Measurements from ENCODE around the gene ELK3.

The ELK3 gene

DNA sequence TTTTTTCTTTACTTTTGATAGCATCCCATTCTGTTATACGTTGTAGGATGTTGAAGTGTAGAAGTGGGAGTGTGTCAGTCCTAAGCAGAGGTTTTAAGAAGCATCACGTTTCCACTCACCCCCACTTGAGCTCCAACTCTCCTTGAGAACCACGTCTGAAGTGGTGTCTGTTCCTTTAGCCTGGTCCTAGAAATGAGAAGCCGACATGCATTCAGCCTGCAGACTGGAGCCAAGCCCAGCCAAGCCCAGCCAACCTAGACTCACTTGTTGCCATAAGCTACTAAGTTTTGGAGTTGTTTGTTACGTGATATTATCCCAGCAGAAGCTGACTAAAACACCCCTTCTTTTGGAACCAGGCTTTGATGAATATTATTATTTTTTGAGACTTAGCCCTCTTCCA is 4.4 kb upstream of the ELK3 start:
- no peak for DNase-seq (ENCODE audit: low read depth)

DNA sequence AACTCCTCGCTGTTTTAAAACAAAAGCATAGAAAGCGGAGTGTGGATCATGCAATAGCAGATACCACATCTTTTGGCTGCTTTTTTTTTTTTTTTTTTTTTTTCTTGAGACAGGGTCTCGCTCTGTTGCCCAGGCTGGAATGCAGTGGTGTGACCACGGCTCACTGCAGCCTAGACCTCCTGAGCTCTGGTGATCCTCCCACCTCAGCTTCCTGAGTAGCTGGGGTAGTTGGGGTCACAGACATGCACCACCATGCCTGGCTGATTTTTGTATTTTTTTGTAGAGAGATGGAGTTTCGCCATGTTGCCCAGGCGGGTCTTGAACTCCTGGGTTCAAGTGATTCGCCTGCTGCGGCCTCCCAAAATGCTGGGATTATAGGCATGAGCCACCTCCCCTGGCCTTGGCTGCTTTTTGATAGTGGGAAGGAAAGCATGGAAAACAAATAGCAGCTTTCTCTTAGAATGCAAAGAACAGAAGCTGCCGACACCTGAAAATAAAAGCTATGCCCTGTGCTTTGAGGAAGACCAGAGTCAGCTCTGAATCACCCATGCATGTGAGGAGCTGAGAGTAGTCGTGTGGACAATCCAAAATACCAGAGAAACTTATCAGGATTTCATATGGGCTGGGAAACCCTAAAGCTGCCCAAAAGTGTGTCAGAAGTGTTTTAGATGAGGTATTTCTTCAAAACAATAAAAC is 3.6 kb upstream of the ELK3 start:
- DNase-seq (ENCODE audit: low read depth), result no peak

DNA sequence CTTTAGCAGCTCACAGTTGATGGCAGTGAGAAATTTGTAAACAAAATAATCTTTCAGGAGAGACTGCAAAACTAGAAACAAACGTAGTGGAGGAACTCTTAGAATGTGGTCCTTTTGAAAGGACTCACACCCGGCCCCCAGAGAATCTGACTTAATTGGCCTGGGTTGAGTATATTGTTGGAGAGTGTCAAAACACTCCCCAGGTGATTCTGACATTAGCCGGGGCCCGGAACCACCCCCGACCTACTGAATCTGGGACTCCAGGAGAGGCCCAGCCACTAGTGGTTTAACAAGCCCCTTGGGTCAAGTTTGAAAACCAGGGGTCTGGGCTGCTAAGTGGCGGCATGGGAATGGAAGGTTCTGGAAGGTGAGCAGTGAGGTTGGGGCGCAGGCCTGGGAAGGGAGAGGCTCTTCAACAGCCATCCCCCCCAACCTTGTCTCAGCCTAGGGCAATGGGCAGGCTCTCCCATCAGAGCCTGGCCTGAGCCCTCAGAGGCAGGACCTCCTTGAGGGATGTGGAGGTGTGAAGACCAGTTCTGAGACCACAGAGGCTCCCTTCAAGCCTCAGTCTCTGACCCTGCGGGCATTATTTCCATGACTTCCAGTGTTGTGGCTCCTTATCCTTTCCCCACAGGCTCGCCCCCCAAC is 1.1 kb upstream of the ELK3 start:
- DNase-seq (ENCODE audit: low read depth), result no peak

DNA sequence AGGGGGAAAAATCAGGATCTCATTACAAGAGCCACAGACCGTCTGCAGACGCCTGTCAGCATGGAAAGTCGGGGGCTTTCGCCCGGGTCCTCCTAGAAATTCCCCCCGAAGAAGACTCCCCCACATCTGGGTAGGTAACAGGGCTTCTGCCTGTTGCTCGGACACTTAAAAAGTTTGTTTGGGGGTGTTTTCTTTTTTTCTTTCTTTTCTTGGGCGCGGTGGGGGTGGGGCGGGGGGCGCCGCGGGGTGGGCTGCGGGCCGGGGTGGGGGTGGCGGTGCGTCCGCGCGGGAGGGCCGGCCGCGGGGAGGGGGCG is 358 bp downstream of the ELK3 start:
- DNase-seq (ENCODE audit: low read depth), result no peak

DNA sequence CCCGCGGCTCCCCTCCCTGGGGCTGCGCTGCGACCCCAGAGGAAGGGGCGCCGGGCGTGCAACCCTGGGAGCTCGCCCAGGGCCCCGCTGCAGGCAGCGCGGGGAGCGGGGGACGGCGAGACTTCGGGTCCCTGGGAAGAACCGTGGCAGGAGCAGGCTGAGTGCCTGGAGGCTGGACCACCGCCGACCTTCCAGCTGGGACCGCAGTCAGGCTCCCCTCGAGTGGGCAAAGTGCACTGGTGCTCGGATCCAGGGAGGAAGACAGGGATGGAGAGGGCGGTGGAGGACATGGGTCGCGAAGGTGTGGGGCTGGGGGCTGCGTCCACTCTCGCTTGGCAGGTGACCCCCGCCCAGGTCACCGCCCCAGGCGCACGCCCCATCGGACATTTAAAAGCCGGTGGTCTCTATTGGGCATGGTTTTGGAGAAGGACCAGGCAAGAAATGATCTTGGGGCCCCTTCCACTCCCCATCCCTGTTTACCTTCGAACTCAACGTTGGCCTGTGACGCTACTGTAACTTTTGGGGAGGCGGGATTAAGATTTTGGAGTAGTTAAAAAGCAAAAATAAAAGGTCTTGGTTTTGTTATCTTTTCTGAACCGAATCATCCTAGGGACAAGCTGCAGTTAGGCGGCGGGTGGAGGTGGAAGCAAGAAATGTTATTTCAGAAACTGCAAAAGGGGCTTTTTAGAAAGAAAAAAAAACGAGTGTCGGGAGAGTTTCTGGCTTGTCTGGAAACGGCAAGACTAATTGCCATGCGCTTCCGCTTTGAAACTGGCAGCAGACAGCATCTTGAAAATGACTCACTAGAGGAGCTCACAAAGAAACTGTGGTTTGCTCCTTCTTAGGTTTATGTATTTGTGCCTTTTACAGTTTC is 1.0 kb downstream of the ELK3 start:
- peak; percentile 54 for DNase-seq (ENCODE audit: low read depth)

DNA sequence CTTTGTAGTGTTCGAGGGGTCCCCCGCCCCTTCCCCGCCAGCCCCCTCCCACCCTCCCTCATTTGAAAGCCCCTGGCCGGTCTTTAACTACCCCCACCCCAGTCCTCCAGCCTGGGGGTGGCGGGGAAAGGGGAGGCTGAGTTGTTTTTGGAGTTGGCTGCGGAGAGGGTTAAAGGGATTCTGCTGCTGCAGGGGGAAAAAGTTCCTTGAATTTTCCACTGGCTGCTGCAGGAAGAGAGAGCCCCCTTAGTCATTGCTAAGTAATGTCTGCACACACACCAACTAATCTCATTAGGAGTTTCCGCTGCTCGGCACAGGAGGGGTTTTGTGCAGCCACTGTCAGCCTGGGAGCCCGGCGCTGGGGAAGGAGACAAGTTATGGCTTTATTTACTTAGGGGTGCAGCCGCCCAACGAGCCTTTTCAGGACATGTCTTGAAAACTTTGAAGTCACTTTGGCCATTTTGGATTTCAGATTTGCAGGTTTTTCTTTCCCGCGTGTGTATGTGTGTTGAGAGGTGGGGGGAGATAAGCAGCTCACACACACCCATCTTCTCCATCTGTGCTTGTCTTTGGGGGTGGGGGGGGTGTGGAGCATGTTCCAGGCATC is 1.8 kb downstream of the ELK3 start:
- DNase-seq (ENCODE audit: low read depth), result peak; percentile 25

DNA sequence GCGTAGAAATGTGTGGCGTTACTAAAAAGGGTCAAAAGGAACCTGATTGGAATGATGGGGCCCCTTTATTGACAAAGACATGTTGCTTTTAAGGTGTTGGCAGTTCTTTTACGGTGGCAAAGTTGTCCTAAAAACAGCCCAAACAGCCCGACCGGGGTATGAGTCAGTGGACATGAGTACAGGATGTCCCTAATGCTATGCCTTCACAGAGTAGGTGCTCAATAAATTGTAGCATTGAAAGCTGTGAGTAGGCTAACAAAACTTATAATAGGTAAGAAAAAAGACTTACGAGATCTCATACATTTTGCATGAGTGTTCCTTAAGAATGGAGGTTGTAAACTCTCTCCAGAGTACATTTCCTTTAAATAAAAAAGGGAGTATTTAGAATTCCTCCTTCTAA is 2.6 kb downstream of the ELK3 start:
- no peak for DNase-seq (ENCODE audit: low read depth)

DNA sequence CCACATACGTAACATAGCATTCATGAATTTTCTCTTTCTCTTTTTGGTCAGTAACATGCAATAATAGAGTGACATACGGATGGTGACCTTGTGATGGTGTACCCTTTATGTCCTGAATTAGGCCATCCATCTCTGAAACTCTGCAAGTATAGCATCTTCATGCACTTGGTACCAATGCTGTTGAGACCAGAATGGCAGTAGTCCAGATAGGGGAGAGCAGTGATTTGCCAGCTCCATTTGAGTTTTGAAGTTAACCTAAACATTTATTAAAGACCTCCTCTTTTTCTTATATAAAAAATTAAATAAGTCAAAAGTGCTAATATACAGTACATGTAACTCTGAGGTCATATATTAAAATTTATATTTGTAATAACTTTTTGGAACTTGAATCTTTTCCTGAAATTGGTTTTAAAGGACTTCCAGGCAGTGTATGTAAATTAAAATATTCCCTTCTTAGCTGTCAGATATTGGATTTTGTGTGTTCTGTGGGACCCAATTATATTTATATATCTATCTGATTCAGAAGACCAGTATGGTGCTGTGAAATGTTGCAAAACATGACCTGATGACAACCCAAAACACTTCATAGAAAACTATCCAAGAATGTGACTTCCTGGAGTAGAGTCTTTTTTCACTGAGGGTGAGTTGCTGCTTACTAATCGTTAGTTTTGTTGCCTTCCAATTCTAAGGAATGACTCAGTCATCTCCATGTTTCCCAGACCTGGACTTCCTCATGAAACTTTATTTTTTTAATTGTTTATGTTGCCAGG is 3.5 kb downstream of the ELK3 start:
- DNase-seq (ENCODE audit: low read depth), result no peak

DNA sequence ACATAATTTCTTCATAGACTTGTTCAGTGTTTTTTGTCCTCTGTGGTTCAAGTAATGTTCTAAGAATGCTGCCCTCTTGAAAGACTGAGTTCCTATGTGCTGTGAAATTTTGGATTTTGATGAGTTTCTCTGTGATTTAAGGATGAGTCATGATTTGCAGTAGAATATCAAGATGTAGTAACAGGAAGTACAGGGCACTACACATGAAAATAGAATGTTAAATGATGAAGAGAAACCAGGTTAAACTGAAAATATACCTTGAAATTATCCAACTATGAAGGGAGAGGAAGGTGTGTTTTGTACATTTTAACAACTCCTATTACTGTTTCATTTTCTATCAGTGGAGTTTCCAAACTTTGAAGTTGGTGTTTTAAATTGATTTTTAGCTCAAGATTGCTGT is 4.8 kb downstream of the ELK3 start:
- no peak for DNase-seq (ENCODE audit: low read depth)

DNA sequence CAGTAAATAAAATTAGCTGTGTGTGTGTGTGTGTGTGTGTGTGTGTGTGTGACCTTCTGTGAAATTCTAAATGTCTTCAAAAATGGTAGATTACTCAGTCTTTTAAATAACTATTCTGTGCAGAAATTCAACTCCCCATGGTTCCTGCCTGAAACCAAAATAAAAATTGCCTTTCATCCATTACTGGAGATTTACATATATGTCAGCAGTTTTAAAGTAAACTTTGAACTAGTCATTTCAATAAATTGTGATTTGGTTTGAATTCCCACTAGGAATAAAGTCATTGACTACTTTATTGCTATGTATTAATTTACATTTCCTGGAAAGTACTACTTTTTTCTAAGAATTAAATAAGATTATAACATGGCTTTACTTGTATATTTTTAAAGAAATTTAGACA is 5.3 kb downstream of the ELK3 start:
- no peak for DNase-seq (ENCODE audit: low read depth)

DNA sequence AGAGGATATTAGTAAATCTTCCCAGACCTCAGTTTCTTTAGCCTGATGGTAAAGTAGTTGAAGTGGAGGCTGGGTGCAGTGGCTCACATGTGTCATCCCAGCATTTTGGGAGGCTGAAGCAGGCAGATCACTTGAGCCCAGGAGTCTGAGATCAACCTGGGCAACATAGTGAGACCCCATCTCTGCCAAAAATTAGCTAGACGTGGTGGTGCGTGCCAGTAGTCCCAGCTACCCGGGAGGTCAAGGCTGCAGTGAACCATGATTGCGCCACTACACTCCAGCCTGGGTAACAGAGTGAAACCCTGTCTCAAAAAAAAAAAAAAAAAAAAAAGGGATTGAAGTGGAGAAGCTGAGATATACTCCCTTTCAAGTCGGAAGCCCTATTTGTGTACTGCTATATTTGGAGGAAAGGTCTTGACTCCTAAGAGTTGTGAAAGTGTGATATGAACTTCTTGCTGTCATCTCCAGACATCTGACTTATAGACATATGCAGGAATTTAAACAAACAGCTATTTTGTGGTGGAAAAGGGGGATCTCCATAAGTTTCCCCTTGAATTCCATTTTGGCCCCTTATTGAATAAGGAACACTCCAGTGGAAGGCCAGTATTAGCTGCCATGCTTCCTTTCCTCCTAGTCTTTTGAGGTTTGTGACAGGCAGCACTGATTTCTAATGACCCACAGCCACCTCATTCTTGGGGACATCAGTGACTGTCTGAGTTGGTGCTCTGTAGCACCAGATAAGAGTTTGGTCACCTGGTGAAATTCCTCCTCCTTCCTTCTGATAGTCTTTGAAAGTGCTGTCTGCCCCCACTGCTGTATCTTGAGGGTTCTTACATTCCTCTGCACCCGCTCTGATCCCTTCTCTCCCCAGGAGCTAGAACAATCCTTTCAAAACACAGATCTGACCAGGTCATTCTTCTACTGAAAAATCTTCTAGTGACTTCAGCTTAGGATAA is 7.4 kb downstream of the ELK3 start:
- DNase-seq (ENCODE audit: low read depth), result no peak

DNA sequence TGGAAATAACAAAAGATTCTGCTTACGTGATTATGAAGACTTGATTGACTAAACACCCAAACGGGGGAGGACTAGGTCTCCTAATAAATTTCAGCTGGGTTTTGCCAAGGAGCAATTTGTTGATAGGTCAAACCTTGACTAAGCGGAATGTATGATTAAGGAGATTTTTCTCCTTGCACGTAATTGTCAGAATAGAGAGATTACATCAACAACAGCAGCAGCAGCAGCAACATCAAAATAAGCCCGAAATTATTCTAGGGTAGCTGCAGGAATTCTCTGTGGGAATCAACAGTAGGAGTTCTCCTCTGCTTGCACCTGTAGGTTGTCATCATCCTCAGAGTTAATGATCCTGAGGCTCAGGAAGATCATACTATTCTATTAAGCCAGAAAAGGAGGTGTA is 10.2 kb downstream of the ELK3 start:
- DNase-seq (ENCODE audit: low read depth), result no peak

DNA sequence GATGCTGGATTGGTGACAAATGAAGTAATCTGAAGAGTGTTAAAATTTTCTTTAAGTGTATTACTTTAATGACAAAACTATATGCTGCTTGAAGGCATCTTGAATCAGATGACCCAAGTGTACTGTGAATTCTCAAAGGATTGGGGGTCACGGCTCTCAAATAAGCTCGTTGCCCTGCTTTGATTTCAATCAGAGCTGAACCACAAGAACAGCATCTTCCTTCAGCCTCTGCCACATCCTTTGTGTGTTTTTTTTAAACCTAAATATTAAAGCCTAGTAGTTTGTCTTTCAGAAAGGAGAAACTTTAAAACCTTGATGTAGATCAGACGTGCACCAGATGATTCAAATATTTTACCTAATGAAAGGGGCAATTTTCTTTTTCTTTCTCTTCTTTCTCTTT is 11.7 kb downstream of the ELK3 start:
- no peak for DNase-seq (ENCODE audit: low read depth)

DNA sequence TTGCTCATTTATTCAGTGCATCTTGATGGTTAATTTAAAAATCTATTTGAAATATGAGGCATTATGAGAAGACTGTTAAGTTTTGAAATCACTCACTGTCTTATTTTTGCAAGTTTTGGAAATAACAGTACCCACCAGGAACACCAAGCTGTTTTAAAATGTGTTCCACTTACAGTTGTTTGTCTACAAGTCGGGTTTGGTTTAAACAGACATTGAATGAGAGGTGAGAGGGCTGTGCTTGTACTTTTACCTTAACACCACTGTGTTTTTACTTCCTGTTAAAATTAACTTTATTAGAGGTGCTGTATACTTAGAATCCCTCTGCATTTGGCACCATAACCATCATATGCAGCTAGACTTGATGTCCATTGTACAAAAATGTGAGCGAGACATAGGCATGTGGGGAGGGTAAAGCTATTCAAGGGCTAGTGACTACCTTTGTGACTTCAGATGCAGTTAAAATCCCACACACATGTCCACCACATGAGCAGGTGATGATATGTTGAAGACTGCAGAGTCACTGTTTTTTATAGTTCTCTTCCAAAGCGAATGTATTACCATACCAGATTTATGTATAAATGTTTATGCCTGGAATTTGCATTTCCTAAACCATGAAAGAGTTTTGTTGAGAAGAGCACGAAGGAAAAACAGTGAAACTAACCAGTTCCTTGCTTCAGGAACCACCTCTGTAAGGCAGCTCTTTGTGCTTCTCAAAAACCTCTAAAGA is 12.9 kb downstream of the ELK3 start:
- no peak for DNase-seq (ENCODE audit: low read depth)

DNA sequence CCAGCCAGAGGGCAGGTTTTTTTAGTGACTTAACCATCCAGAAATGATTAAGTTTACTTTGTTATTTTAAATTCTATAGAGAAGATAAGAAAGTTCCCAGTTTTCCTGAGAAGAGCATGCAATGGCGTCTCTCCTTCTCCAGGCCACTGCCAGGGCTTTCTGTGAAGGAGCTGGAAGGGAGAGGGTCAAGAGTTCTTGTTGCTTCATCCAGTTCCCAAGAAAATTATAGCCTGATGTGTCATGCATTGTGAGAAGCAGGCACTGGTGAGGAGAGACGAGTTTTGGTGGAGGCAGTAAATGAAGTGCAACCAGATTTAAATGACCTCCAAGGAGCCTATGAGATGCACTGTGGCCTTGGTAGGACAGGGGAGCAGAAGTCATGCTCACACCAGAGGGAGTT is 14.2 kb downstream of the ELK3 start:
- no peak for DNase-seq (ENCODE audit: low read depth)

DNA sequence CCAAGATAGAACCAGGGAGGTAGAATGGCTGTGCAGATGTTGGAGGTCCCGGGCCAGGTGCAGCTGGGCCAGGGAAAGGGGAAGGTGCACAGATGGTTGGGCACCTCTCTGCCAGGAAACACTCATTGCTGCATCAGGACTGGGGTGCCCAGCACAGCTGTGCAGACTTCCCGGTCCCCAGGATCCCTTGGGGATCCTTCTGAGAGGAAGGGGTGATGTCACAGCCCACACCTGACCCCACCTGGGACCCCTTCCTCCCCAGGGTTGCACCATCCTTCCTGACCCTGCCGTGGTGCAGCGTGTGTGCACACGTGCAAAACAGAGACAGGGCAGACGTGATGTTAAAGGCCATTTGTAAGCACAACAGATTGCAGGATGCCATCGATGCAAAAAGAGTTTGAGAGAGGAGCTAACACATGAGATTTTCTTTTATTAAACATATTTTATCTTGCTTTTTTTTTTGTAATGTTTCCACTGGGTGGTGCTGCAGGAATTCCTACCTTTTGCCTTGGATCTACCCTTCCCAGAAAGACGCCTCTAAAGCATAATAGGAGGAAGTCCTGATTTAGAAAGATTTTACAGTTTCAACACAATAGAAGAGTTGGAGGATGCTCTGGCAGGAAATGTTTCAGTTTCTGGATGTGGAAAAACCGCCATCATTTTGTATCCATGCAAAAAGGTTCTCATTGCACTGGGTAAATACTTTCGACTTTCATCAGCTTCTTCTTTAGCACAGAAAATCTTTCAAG is 14.8 kb downstream of the ELK3 start:
- no peak for DNase-seq (ENCODE audit: low read depth)

DNA sequence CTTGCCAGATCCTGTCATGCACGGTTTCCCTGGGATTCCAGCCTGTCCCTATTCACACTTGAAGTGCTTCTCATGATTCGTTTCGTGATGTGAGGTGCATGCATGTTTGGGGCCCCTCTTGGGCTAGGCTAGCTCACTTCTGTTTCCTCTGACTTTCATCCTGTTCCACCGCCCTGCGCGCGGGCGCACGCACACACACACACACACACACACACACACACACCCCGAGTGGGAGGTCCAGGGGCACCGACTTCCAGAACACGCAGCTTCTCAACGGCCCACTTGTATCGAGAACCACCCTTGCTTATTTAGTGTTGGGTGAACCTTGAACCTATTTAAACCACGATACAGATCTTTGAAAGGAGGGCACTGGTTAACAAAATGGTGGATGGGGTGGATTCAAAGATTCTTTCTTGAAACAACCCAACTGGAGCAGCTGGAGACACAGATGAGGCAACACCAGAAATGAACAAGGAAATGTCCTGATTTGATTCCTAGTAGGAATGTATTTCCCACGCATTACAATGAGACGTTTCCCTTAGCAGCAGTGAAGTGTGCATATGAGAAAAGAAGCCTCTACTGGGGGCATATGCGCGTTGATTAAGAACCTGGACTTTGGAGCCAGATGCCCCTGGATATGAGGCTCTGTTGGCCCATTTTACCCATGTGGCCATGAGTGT is 16.3 kb downstream of the ELK3 start:
- DNase-seq (ENCODE audit: low read depth), result peak; percentile 34

DNA sequence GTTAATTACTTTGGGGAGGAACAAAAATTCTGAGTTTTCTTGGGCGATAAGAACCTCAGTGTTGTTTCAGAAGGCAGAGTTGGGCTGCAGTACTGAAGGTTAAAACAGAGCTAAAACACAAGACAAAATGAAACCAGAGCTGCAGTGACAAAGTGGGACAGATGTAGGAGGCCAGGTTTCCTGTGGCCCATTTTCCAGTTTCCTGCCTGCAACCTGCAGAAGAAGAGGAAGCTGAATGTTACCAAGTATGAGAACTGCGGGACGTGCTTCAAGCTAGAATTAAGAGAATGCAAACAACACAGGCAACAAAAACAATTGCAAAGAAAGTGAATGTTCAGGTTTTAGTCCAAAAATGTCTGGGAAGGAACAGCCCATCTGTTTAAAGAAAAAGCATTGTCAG is 17.8 kb downstream of the ELK3 start:
- no peak for DNase-seq (ENCODE audit: low read depth)
